NCI-H1436 (cell line): ENCODE measurements around the gene CYS1.
"Not testable (repeated sequence)": the region's sequence is repeated elsewhere in the genome, so short reads cannot be mapped to it uniquely, and the experiment has no call there.

Source experiments
- DNase-seq: peaks from one replicate; lab custom pipeline; 2025; lab: John Stamatoyannopoulos, UW

The CYS1 gene

GRCh38 chr2:10029875-10030223, 50.4 kb downstream of the CYS1 start:
- DNase-seq: no peak

DNA sequence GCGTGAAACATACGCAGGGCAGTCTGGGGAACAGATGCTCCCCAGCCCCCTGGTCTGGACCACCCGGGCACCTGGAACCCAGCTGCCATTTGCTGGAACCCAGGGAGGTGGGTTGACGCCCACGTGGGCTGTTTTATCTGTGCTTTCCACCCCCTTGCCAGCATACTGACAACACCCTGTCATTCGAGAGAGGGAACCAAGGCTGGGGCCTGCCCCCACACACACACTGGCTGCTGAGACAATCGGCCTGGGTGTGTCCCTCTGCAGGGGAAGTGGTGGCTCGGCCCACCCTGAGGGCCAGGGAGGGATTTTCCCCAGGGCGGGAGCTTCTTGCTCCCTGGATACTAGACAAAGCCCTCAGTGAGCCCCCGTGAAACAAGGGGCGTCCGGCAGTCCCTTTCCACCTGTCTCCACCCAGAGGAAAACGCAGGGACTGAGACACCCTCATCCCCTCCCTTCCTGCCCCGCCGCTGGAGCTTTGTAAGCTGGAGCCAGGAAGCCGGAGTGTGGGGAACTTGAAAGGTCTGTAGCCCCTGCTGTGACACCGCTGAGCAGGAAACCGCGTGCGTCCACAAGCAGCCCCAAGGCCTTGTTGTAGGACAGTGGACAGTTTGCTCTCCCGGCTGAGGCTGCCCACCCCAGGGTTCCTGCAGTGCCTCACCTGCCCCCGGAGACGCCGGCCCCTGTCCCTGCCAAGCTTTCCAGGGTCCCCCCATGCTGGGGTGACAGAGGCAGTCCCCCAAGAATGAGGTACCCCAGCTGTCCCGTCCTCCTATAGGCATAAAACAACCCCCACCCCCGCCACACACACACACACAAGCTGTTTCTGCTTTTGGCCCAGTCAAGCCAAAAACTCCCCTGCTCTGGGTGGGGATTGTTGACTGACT, 51.0 kb downstream of the CYS1 start:
- DNase-seq: no peak

- DNase-seq: no peak
Measured at GRCh38 chr2:10028407-10028987, 51.7 kb downstream of the CYS1 start.

DNA sequence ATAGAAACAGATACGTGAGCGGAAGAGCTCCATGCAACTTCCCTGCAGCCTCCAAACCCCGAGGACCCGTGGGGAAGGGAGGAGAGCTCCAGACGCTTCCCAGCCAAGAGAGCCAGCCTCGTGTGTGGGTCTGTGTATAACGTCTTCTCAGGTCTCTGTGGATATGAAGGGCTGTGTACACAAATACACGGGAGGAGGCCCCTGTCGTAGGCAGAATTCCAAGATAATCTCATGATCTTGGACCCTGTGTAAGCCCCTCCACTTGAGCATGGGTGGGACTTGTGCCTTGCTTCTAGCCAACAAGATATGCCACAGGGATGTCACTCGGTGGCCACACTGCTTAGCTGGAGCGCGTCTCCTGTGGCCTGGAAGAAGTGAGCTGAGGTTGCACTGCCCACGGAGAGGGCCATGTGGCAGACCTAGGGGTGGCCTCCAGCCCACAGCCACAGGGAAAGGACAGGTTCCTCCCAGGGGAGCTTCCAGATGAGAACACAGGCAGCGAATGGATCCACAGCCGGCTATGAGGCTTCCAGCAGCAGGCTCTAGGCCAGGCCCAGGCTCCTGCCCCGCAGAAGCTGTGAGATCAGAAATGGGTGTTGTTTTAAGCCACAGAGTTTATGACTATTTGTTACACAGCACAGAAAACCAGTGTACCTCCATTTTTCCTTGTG, 52.4 kb downstream of the CYS1 start:
- DNase-seq: no peak

DNA sequence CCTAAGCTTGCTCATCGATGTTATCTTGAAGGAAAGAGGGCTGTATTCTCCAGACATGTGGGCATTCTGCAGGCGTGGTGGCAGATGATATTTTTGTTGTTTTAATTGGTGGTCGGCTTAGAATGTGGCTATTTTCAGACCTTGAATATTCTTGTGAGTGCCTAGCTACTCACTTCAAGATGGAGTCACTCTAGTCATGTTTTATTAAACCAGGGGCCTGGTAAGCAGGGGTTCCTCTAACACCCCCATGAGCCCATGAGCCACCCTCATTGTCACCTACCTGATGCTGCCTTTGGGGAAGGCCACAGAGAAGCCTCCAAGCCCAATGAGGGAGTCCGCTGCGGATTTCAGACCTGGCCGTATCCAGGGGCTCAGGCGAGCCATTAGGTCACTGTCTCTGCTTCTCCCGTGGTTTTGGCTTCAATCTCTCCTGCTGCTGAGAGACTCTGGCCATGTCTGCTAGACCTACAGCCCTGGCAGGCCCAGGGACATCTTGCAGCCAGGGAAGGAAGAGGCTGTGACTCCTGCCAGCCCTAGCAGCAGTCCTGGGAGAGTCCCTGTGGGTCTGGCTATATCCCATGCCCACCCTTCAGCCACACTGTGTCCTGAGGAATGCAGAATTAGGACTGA, 53.2 kb downstream of the CYS1 start:
- no peak for DNase-seq

- DNase-seq: no peak
Measured at GRCh38 chr2:10022966-10023662, 57.1 kb downstream of the CYS1 start.

DNA sequence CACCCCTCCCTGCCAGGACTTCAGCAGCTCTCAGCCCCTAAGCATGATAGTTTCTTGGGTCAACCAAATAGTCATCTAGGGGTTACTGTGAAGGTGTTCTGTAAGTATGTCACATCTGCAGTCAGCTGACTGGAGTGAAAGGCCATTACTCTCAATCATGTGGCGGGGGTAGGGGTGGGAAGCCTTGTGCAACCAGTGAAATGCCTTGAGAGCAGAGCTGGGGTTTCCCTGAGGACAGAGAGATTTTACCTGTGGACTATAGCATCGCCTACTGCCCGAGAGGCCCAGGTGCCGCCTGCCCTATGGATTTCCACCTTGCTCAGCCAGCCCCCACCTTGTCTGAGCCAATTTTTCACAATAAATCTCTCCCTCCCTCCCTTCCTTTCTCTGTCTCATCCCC, 57.8 kb downstream of the CYS1 start:
- no peak for DNase-seq

GRCh38 chr2:10022041-10022421, 58.2 kb downstream of the CYS1 start:
- DNase-seq: no peak

- DNase-seq: no peak
Measured at GRCh38 chr2:10019602-10020400, 60.4 kb downstream of the CYS1 start.

DNA sequence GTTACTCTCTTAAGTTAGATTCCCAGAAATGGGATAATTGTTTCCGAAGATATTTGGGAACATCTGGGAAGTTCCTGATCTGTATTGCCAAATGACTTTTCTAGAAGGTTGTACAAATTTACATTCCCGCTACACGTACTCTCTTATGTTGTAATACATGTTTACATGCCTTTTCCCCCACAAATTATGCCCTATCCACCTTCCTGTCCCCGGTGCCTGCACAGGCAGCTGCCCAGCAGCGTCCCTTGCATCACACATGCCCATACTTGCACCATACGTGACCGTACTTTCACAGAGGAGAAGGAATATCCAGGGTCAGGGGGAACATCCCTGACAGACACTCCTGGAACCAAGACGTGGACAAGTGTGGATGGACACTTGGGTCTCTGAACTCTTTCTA, 61.0 kb downstream of the CYS1 start:
- no peak for DNase-seq

GRCh38 chr2:10017313-10017941, 62.8 kb downstream of the CYS1 start:
- DNase-seq: no peak

- DNase-seq: no peak
Measured at GRCh38 chr2:10016802-10017258, 63.4 kb downstream of the CYS1 start.

- DNase-seq: no peak
Measured at GRCh38 chr2:10016001-10016801, 64.0 kb downstream of the CYS1 start.

DNA sequence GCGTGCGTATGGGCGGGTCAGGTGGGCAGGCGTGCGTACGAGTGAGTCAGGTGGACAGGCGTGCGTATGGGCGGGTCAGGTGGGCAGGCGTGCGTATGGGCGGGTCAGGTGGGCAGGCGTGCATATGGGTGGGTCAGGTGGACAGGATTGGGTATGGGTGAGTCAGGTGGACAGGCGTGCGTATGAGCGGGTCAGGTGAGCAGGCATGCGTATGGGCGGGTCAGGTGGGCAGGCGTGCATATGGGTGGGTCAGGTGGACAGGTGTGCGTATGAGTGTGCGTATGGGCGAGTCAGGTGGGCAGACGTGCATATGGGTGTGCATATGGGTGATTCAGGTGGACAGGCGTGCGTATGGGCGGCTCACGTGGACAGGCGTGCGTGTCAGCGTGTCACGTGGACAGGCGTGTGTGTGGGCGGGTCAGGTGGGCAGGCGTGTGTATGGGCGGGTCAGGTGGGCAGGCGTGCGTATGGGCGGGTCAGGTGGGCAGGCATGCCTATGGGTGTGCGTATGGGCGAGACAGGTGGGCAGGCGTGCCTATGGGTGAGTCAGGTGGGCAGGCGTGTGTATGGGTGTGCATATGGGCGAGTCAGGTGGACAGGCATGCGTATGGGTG, 64.7 kb downstream of the CYS1 start:
- not testable (repeated sequence) for DNase-seq

GRCh38 chr2:10014418-10015190, 65.6 kb downstream of the CYS1 start:
- DNase-seq: no peak

DNA sequence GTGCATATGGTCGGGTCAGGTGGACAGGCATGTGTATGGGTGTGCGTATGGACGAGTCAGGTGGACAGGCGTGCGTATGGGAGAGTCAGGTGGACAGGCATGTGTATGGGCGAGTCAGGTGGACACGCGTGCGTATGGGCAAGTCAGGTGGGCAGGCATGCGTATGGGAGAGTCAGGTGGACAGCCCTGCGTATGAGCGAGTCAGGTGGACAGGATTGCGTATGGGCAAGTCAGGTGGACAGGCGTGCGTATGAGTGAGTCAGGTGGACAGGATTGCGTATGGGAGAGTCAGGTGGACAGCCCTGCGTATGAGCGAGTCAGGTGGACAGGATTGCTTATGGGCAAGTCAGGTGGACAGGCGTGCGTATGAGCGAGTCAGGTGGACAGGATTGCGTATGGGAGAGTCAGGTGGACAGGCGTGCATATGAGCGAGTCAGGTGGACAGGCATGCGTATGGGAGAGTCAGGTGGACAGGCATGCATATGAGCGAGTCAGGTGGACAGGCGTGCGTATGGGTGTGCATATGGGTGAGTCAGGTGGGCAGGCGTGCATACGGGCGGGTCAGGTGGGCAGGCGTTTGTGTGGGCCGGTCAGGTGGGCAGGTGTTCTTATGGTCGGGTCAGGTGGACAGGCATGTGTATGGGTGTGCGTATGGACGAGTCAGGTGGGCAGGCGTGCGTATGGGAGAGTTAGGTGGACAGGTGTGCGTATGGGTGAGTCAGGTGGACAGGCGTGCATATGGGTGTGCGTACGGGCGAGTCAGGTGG, 66.4 kb downstream of the CYS1 start:
- DNase-seq: not testable (repeated sequence)

DNA sequence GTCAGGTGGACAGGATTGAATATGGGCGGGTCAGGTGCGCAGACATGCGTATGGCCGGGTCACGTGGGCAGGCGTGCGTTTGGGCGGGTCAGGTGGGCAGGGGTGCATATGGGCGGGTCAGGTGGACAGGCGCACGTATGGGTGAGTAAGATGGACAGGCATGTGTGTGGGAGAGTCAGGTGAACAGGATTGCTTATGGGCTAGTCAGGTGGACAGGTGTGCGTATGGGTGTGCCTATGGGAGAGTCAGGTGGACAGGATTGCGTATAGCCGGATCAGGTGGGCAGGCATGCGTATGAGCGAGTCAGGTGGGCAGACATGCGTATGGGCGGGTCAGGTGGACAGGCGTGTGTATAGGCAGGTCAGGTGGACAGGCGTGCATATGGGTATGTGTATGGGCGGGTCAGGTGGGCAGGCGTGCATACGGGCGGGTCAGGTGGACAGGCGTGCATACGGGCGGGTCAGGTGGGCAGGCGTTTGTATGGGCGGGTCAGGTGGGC, 67.2 kb downstream of the CYS1 start:
- DNase-seq: no peak
